Measurements from ENCODE around the gene ATP5F1C. TPM values are rescaled to one million over a fixed set of nuclear protein-coding genes. Genes with fewer than 3 reads are reported as not detected.
A peak's percentile ranks its signal among the peaks of the same experiment; 100 is the strongest.

ATP5F1C gene
- total and polyA plus RNA-seq, 2 donors from 2014 or later, result 269 to 695 TPM

DNA sequence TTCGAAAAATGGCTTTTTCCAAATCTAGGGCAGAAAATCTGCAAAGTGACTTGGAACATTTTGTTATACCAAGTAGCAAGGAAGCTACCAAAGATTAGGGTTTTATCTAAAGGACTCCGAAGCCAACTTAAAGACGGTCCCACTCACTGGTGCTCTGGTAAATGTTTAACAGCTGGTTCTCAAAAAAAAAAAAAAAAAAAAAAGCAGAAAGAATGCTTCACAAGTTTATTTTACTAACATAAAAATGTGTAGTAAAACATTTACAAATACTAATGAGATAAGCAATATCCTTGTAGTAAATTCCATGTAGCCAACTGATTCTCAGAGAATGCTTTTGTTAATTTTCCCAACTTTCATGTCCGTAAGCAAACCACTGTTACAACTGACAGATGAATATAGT is 68.7 kb downstream of the ATP5F1C start:
- peaks cover 0 to 13% (median 2%) of the 10 kb centered on the region in 3 donors for H3K4me1 ChIP-seq (ENCODE audit: control insufficient read depth in 2 of 3, insufficient read depth in 2 of 3, low read depth in 1 of 3, low read length in 3 of 3)
- FAIRE-seq (peak; percentile 82), DNase-seq (peak in 1 of 5 donors; percentile 41)
- H3K36me3 ChIP-seq (ENCODE audit: control insufficient read depth in 2 of 3, insufficient read depth in 3 of 3, low read length in 3 of 3), result no peaks in the 10 kb centered on the region
- no peaks in the 10 kb centered on the region for H3K27me3 ChIP-seq (ENCODE audit: control insufficient read depth, insufficient read depth, low read length)
- intact Hi-C loops (cut with DNase I), result no loop called here
- TF ChIP-seq CTCF (IDR thresholded peaks at IDR 0.05; ENCODE audit: borderline replicate concordance, extremely low read depth, insufficient read depth), result no peak
- peak overlapping the region in 2 of 3 donors; percentile 58 to 59 for H3K4me3 ChIP-seq (ENCODE audit: low read length in 3 of 3)
- H3K9me3 ChIP-seq (ENCODE audit: control insufficient read depth in 2 of 3, insufficient read depth in 1 of 3, low read length in 3 of 3), result peaks cover 0 to 3% (median 0%) of the 10 kb centered on the region in 3 donors
- H3K27ac ChIP-seq (ENCODE audit: low read depth in 2 of 2, low read length in 2 of 2), result no peak overlapping the region
- H3K9ac ChIP-seq (ENCODE audit: low read length in 3 of 3), result peak overlapping the region in 1 of 3 donors; percentile 68

DNA sequence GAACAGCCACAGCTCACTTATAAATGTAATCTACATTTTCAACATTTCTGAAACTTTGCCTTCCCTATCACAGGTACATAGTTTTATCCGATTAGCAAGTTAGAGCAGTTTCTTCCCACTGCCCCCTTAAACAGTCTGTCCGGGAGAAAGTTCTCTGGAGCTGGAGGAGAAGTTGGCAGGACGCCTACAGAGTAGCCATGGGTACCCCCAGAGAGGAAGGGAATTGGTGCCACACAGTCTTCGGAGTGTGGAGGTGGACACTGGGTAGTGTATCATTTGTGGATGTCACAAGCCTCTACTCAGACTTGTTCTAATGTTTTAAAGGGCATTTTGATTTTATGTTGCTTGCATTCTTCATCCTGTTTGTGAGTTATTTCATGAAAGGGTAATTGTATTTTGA is 69.3 kb downstream of the ATP5F1C start:
- Histone ChIP-seq H3K36me3 (ENCODE audit: control insufficient read depth in 2 of 3, insufficient read depth in 3 of 3, low read length in 3 of 3) (no peaks in the 10 kb centered on the region), H3K4me1 (ENCODE audit: control insufficient read depth in 2 of 3, insufficient read depth in 2 of 3, low read depth in 1 of 3, low read length in 3 of 3) (peaks cover 0 to 13% (median 2%) of the 10 kb centered on the region in 3 donors), H3K27ac (ENCODE audit: low read depth in 2 of 2, low read length in 2 of 2) (no peak overlapping the region), H3K4me3 (ENCODE audit: low read length in 3 of 3) (peak overlapping the region in 2 of 3 donors; percentile 58 to 59), H3K9me3 (ENCODE audit: control insufficient read depth in 2 of 3, insufficient read depth in 1 of 3, low read length in 3 of 3) (peaks cover 0 to 9% (median 5%) of the 10 kb centered on the region in 3 donors), H3K9ac (ENCODE audit: low read length in 3 of 3) (peak overlapping the region in 1 of 3 donors; percentile 68), H3K27me3 (ENCODE audit: control insufficient read depth, insufficient read depth, low read length) (no peaks in the 10 kb centered on the region)
- intact Hi-C loops (cut with DNase I), result no loop called here
- no peak for TF ChIP-seq CTCF (IDR thresholded peaks at IDR 0.05; ENCODE audit: borderline replicate concordance, extremely low read depth, insufficient read depth)
- FAIRE-seq (no peak), DNase-seq (peak in 2 of 5 donors; percentile 26 to 51)

Other genes with a start within 250 kb of the ATP5F1C start
- 13.1 TPM for gene ITIH5, start 121.2 kb upstream of the ATP5F1C start, total RNA-seq
- gene ITIH5, start 121.2 kb upstream of the ATP5F1C start, polyA plus RNA-seq (ENCODE audit: insufficient read depth, low read depth, low replicate concordance), result 23.3 TPM
- 0.13 TPM for gene ITIH2, start 84.9 kb upstream of the ATP5F1C start, total RNA-seq
- 1.2 TPM for gene ITIH2, start 84.9 kb upstream of the ATP5F1C start, polyA plus RNA-seq (ENCODE audit: insufficient read depth, low read depth, low replicate concordance)
- 12.9 TPM for gene KIN, start 184 bp upstream of the ATP5F1C start, total RNA-seq
- 10.8 TPM for gene KIN, start 184 bp upstream of the ATP5F1C start, polyA plus RNA-seq (ENCODE audit: insufficient read depth, low read depth, low replicate concordance)
- gene TAF3, start 30.3 kb downstream of the ATP5F1C start, total RNA-seq, result 8.7 TPM
- gene TAF3, start 30.3 kb downstream of the ATP5F1C start, polyA plus RNA-seq (ENCODE audit: insufficient read depth, low read depth, low replicate concordance), result 4.0 TPM